Renal cortex interstitium (tissue), 15 donors: ENCODE measurements around the gene SSNA1. TPM values are rescaled to one million over a fixed set of nuclear protein-coding genes. Genes with fewer than 3 reads are reported as not detected.
A peak's percentile ranks its signal among the peaks of the same experiment; 100 is the strongest.

Source experiments
- DNase-seq, 11 donors: peaks; one replicate each; pipeline ENCODE4 v3.0.0-alpha.2; 2013; ENCODE audit warnings: low read depth in 9 of 11, low spot score in 4 of 11; ENCODE audit errors: extremely low read depth in 1 of 11
- long read RNA-seq, 16 experiments: transcript quantifications; one replicate each; lab custom pipeline, GENCODE V29; 2026
- polyA plus RNA-seq, 3 donors: library from polyadenylated mRNA; unstranded; fragments of 120-200 nt; gene quantifications; one replicate each; pipeline ENCODE4 v1.2.1, GENCODE V29; 2013; ENCODE audit not compliant: insufficient read length in 3 of 3

Gene SSNA1, protein sequence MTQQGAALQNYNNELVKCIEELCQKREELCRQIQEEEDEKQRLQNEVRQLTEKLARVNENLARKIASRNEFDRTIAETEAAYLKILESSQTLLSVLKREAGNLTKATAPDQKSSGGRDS
- 10 to 100 TPM; 36.9 to 62.9 (median 49.8) TPM for polyA plus RNA-seq
- long read RNA-seq, donor 1, transcript SSNA1-202 (2 exons, 1,170 nt) = minor isoform, 15 of 50 reads
- long read RNA-seq, donor 1, transcript SSNA1-201 (3 exons, 896 nt) = major isoform, 22 of 50 reads
- long read RNA-seq, donor 1, partial matches to known transcripts = 13 of 50 reads
- long read RNA-seq, donor 1, other reads (novel, unspliced or antisense) = 0 of 50 reads
- long read RNA-seq, donor 2, transcript SSNA1-201 (3 exons, 896 nt) = major isoform, 25 of 55 reads
- long read RNA-seq, donor 2, transcript SSNA1-202 (2 exons, 1,170 nt) = minor isoform, 18 of 55 reads
- long read RNA-seq, donor 2, partial matches to known transcripts = 11 of 55 reads
- long read RNA-seq, donor 2, other reads (novel, unspliced or antisense) = 0 of 55 reads
- long read RNA-seq, donor 3, transcript SSNA1-201 (3 exons, 896 nt) = minor isoform, 28 of 67 reads
- long read RNA-seq, donor 3, transcript SSNA1-202 (2 exons, 1,170 nt) = major isoform, 34 of 67 reads
- long read RNA-seq, donor 3, partial matches to known transcripts = 0 of 67 reads
- long read RNA-seq, donor 3, other reads (novel, unspliced or antisense) = 0 of 67 reads
- long read RNA-seq, donor 4, transcript SSNA1-201 (3 exons, 896 nt) = major isoform, 23 of 41 reads
- long read RNA-seq, donor 4, transcript SSNA1-202 (2 exons, 1,170 nt) = minor isoform, 17 of 41 reads
- long read RNA-seq, donor 4, partial matches to known transcripts = 0 of 41 reads
- long read RNA-seq, donor 4, other reads (novel, unspliced or antisense) = 0 of 41 reads
- long read RNA-seq, donor 5 = 0 reads
- long read RNA-seq, donor 6, transcript SSNA1-201 (3 exons, 896 nt) = major isoform, 23 of 41 reads
- long read RNA-seq, donor 6, transcript SSNA1-202 (2 exons, 1,170 nt) = minor isoform, 15 of 41 reads
- long read RNA-seq, donor 6, partial matches to known transcripts = 0 of 41 reads
- long read RNA-seq, donor 6, other reads (novel, unspliced or antisense) = 0 of 41 reads
- long read RNA-seq, donor 7, transcript SSNA1-202 (2 exons, 1,170 nt) = minor isoform, 22 of 64 reads
- long read RNA-seq, donor 7, transcript SSNA1-201 (3 exons, 896 nt) = major isoform, 25 of 64 reads
- long read RNA-seq, donor 7, partial matches to known transcripts = 16 of 64 reads
- long read RNA-seq, donor 7, other reads (novel, unspliced or antisense) = 0 of 64 reads
- long read RNA-seq, donor 8, transcript SSNA1-202 (2 exons, 1,170 nt) = minor isoform, 21 of 77 reads
- long read RNA-seq, donor 8, transcript SSNA1-201 (3 exons, 896 nt) = major isoform, 51 of 77 reads
- long read RNA-seq, donor 8, partial matches to known transcripts = 0 of 77 reads
- long read RNA-seq, donor 8, other reads (novel, unspliced or antisense) = 0 of 77 reads
- long read RNA-seq, donor 9, transcript SSNA1-201 (3 exons, 896 nt) = minor isoform, 21 of 46 reads
- long read RNA-seq, donor 9, transcript SSNA1-202 (2 exons, 1,170 nt) = major isoform, 22 of 46 reads
- long read RNA-seq, donor 9, partial matches to known transcripts = 0 of 46 reads
- long read RNA-seq, donor 9, other reads (novel, unspliced or antisense) = 0 of 46 reads
- long read RNA-seq, donor 10, transcript SSNA1-202 (2 exons, 1,170 nt) = minor isoform, 12 of 35 reads
- long read RNA-seq, donor 10, transcript SSNA1-201 (3 exons, 896 nt) = major isoform, 19 of 35 reads
- long read RNA-seq, donor 10, partial matches to known transcripts = 0 of 35 reads
- long read RNA-seq, donor 10, other reads (novel, unspliced or antisense) = 0 of 35 reads
- long read RNA-seq, donor 11, transcript SSNA1-202 (2 exons, 1,170 nt) = minor isoform, 11 of 35 reads
- long read RNA-seq, donor 11, transcript SSNA1-201 (3 exons, 896 nt) = major isoform, 16 of 35 reads
- long read RNA-seq, donor 11, partial matches to known transcripts = 6 of 35 reads
- long read RNA-seq, donor 11, other reads (novel, unspliced or antisense) = 0 of 35 reads
- long read RNA-seq, donor 12, transcript SSNA1-201 (3 exons, 896 nt) = major isoform, 14 of 31 reads
- long read RNA-seq, donor 12, transcript SSNA1-202 (2 exons, 1,170 nt) = minor isoform, 9 of 31 reads
- long read RNA-seq, donor 12, partial matches to known transcripts = 7 of 31 reads
- long read RNA-seq, donor 12, other reads (novel, unspliced or antisense) = 0 of 31 reads
- long read RNA-seq, donor 13 = 0 reads
- long read RNA-seq, donor 14, transcript SSNA1-201 (3 exons, 896 nt) = major isoform, 22 of 44 reads
- long read RNA-seq, donor 14, transcript SSNA1-202 (2 exons, 1,170 nt) = minor isoform, 20 of 44 reads
- long read RNA-seq, donor 14, partial matches to known transcripts = 0 of 44 reads
- long read RNA-seq, donor 14, other reads (novel, unspliced or antisense) = 0 of 44 reads
- long read RNA-seq, donor 15, transcript SSNA1-201 (3 exons, 896 nt) = major isoform, 16 of 25 reads
- long read RNA-seq, donor 15, transcript SSNA1-202 (2 exons, 1,170 nt) = minor isoform, 7 of 25 reads
- long read RNA-seq, donor 15, partial matches to known transcripts = 0 of 25 reads
- long read RNA-seq, donor 15, other reads (novel, unspliced or antisense) = 0 of 25 reads
- long read RNA-seq, donor 16, transcript SSNA1-202 (2 exons, 1,170 nt) = minor isoform, 42 of 116 reads
- long read RNA-seq, donor 16, transcript SSNA1-201 (3 exons, 896 nt) = major isoform, 68 of 116 reads
- long read RNA-seq, donor 16, partial matches to known transcripts = 0 of 116 reads
- long read RNA-seq, donor 16, other reads (novel, unspliced or antisense) = 0 of 116 reads

- peak; percentile 89 to 98 (median 94) for DNase-seq
Measured at GRCh38 chr9:137188490-137189296, at the start of gene SSNA1, which contains the start of gene ANAPC2. TSS of gene SSNA1 (plus strand) at chr9:137188676. CDS start at chr9:137188727, 51 bp downstream. TSS of gene ANAPC2 (minus strand) at chr9:137188560. CDS start at chr9:137188532, 28 bp downstream.

GRCh38 chr9:137138722-137139467 is 49.6 kb upstream of the SSNA1 start, which contains the start of gene GRIN1:
TSS of gene GRIN1 (plus strand) at chr9:137139154. CDS start at chr9:137139487, 333 bp downstream.
- peak in 6 of 11 donors; percentile 45 to 67 (median 56) for DNase-seq

DNA sequence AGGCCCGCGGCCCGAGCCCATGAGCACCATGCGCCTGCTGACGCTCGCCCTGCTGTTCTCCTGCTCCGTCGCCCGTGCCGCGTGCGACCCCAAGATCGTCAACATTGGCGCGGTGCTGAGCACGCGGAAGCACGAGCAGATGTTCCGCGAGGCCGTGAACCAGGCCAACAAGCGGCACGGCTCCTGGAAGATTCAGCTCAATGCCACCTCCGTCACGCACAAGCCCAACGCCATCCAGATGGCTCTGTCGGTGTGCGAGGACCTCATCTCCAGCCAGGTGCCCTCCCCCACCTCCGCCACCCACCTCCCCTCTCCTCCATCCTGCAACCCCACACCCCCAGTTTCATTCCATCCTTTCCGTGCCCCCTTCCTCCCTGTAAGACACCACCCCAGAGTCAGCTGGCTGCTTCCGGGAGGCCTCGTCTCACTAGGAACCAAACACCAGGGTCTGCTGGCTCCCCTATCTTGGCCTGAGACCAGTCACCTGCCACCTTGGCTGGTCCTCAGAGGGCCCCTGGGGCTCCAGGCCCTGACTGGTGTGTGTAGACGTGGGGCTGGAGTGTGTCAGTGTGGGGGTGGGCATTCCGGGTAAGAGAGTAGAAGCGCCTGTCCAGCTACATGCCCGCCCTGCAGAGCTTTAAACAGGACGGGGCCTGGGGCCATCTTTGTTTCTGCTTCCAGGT is 48.9 kb upstream of the SSNA1 start:
- no peak for DNase-seq

DNA sequence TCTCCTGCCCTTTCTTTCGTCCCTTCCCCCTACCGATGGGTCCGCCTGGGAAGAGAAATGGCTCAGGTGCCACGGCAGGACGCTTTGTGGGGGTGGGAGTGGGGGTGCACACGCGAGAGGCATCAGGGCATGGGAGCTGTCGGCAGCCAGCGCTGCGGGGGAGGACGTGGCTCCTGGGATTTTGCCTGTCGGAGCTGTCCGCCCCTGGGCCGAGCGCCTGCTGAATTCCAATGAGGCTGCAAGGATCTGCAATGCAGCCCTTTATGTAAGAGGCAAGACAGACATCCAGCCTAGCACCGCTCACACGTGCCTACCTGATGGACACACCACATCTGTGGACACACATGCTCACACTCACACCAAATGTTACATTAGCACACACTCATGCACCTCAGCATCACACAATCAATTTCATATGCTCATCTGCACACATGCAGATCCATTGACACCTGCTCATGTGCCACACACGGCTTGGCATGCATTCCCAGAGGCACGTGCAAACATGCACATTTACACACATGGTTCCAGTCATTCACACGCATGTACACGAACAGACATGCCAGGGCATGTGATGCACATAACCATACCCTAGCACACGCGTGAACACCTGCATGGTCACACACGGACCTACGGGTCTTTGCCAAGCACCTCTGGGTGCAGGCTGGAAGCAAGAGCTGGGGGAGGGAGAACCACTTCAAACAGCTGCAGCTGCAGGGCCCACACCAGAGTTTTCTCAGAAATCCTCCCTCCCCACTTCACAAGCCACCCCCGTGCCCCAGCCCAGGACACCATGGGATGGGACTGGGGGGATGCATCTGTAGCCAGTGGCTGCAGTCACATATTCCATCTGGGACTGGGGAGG is 48.1 kb upstream of the SSNA1 start:
- DNase-seq = no peak

DNA sequence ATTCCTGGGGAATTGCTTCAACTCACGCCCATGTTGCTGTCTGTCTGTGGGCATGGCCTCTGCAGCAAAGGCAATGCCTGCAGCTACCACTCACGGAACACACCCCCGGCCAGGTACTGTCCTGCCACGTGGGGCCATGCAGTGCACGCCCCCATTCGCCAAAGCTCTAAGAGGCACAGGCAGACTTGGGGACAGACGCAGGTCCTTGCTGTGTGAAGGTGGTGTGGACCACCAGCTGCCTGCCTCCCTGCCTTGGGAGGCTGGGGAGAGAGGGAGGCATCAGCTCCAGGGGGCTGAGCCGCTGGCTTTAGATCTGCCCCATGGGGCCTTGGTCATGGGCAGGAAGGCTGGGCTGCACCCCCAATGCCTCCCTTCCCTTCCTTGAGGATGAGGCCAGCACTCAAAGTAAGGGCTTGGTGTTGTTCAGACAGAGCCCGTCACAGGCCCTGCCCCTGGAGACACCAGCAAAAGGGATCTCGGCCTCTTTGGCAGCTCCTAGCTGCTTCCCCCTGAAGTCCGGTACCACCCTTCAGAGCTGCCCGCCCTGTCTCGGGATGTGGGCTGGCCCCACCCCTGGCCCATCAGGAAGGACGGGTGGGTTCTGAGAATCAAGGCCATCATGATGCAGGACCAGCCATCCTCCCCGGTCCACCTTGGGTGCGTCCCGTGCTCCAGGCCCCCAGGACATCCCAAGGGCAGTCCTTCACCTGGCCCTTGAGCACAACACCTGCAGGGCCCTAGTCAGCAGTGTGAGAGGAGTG is 47.2 kb upstream of the SSNA1 start:
- DNase-seq = no peak

GRCh38 chr9:137141976-137142936 is 46.2 kb upstream of the SSNA1 start:
- no peak for DNase-seq

GRCh38 chr9:137143459-137143858 is 45.0 kb upstream of the SSNA1 start:
- DNase-seq = no peak

DNA sequence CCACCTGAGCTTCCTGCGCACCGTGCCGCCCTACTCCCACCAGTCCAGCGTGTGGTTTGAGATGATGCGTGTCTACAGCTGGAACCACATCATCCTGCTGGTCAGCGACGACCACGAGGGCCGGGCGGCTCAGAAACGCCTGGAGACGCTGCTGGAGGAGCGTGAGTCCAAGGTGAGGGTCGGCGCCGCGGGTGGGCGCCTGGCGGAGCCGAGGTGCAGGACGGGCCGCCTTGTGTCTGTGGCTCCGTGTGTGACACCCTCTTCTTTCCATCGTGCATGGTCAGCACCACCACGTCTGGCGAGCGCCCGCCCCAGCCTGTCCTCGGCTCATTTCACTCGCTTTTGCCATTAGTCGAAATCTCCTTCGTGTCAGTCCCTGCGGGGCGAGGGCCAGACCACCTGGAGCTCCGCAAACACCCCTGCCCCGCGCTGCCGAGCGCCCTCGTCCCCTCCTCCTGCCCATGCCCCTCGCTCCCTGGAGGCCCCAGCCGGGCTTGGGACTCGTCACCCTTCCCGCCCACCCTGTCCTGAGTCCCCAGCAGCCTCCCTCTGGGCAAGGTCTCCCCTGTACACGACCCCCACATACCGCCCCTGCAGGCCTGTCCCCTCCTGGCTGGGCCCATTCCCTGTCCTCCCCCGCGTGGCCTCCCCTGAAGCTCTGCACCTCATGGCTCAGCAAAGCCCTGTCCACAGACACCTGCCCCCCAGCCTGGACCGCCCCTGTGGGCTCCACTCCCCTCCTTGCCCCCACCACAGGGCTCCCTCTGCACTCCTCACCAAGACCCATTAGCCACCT is 42.5 kb upstream of the SSNA1 start:
- no peak for DNase-seq

GRCh38 chr9:137146527-137146918 is 42.0 kb upstream of the SSNA1 start:
- DNase-seq = no peak

GRCh38 chr9:137147091-137147792 is 41.2 kb upstream of the SSNA1 start:
- no peak for DNase-seq
